SW 1271 (cell line): ENCODE data around the gene LPO.

Source experiments
- DNase-seq, 2 experiments: peaks; one replicate each; lab custom pipeline; 2025; lab: John Stamatoyannopoulos, UW

Gene LPO

GRCh38 chr17:58317421-58318064 is 79.2 kb downstream of the LPO start:
- DNase-seq = peak; percentile 29 to 76

GRCh38 chr17:58318065-58318481 is 79.7 kb downstream of the LPO start:
- no peak for DNase-seq
